DOHH2 (cell line): ENCODE results near the gene ADGRG7.

Experiments used
- H3F3A ChIP-seq: fragments of 200-600 bp; sonication (generic), shearing (Covaris generic); 2 replicates; pipeline ENCODE4 v1.6.0; 2016; ENCODE audit warnings: antibody characterized with exemption, mild to moderate bottlenecking; ENCODE audit not compliant: control insufficient read depth, insufficient read depth
- H3K27ac ChIP-seq: fragments of 200-600 bp; sonication (generic); 2 replicates; pipeline ENCODE4 v1.5.1; 2014; ENCODE audit warnings: low read depth, mild to moderate bottlenecking, low read length, moderate library complexity
- H3K27me3 ChIP-seq: fragments of 200-600 bp; sonication (generic); 2 replicates; pipeline ENCODE4 v1.6.1; 2014; ENCODE audit warnings: mild to moderate bottlenecking, low read length, mixed read lengths; ENCODE audit not compliant: control insufficient read depth
- H3K36me3 ChIP-seq: fragments of 200-600 bp; sonication (generic); 2 replicates; pipeline ENCODE4 v1.6.1; 2014; ENCODE audit warnings: mild to moderate bottlenecking, low read length, moderate library complexity, mixed read lengths; ENCODE audit not compliant: control insufficient read depth
- H3K4me1 ChIP-seq: fragments of 200-600 bp; sonication (generic); 2 replicates; pipeline ENCODE4 v1.6.1; 2014; ENCODE audit warnings: mild to moderate bottlenecking, low read length, mixed read lengths; ENCODE audit not compliant: control insufficient read depth
- H3K4me2 ChIP-seq: fragments of 200-600 bp; sonication (generic); 2 replicates; pipeline ENCODE4 v1.6.0; 2014; ENCODE audit warnings: mild to moderate bottlenecking, low read length, moderate library complexity
- H3K4me3 ChIP-seq: fragments of 200-600 bp; sonication (generic); 2 replicates; pipeline ENCODE4 v1.5.1; 2014; ENCODE audit warnings: mild to moderate bottlenecking, low read length, mixed read lengths
- H3K79me2 ChIP-seq: fragments of 200-600 bp; sonication (generic); 2 replicates; pipeline ENCODE4 v1.6.1; 2014; ENCODE audit warnings: mild to moderate bottlenecking, low read length, mixed read lengths; ENCODE audit not compliant: control insufficient read depth
- H3K9me2 ChIP-seq: fragments of 200-600 bp; sonication (generic); replicated peaks from 2 replicates; pipeline ENCODE4 v1.6.1; 2014; ENCODE audit warnings: mild to moderate bottlenecking, low read length, mixed read lengths; ENCODE audit not compliant: control insufficient read depth
- H3K9me3 ChIP-seq: fragments of 200-600 bp; sonication (generic); 2 replicates; pipeline ENCODE4 v1.6.1; 2014; ENCODE audit warnings: antibody characterized with exemption, low read length, mixed read lengths; ENCODE audit not compliant: control insufficient read depth, insufficient read depth
- H4K20me1 ChIP-seq: fragments of 200-600 bp; sonication (generic); 2 replicates; pipeline ENCODE4 v1.6.0; 2014; ENCODE audit warnings: low read depth, mild to moderate bottlenecking, antibody characterized with exemption, low read length, moderate library complexity; ENCODE audit not compliant: control insufficient read depth, insufficient read depth
- EZH2phosphoT487 ChIP-seq: fragments of 200-600 bp; sonication (generic); IDR thresholded peaks from 2 replicates; pipeline ENCODE4 v1.6.1; 2017; ENCODE audit warnings: borderline replicate concordance, mild to moderate bottlenecking, antibody characterized with exemption, low read length, moderate library complexity, mixed read lengths
- TF ChIP-seq, protein P1 (sequence below): fragments of 200-600 bp; sonication (generic); IDR thresholded peaks from one replicate; pipeline ENCODE4 v1.5.1; 2014; ENCODE audit warnings: antibody characterized with exemption, mild to moderate bottlenecking, low read depth, low read length; ENCODE audit not compliant: poor library complexity, severe bottlenecking

ADGRG7 gene

DNA sequence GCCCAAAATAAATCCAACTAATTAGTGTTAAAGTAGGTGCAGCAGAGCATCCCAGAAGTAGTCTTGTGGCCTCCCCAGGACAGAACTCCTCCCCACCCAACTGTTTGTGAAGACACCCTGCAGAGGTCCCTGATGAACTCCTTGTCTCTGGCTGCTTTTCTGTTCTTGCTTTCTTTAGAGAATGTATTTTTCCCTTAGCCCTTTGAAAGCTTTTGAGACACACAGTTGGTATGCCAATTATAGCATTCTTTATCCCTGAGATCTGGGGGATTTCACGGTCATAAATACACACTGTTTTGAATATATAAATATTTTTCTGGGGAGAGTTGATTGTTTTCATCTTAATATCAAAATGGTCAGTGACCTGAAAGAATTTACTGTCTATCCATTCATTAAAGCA is 109.7 kb downstream of the ADGRG7 start:
- no peaks in the 10 kb centered on the region for H3K4me1 ChIP-seq
- TF ChIP-seq, protein P1, sequence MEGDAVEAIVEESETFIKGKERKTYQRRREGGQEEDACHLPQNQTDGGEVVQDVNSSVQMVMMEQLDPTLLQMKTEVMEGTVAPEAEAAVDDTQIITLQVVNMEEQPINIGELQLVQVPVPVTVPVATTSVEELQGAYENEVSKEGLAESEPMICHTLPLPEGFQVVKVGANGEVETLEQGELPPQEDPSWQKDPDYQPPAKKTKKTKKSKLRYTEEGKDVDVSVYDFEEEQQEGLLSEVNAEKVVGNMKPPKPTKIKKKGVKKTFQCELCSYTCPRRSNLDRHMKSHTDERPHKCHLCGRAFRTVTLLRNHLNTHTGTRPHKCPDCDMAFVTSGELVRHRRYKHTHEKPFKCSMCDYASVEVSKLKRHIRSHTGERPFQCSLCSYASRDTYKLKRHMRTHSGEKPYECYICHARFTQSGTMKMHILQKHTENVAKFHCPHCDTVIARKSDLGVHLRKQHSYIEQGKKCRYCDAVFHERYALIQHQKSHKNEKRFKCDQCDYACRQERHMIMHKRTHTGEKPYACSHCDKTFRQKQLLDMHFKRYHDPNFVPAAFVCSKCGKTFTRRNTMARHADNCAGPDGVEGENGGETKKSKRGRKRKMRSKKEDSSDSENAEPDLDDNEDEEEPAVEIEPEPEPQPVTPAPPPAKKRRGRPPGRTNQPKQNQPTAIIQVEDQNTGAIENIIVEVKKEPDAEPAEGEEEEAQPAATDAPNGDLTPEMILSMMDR, result no peak
- TF ChIP-seq EZH2phosphoT487, result no peak
- H3K36me3 ChIP-seq, result peaks cover 89% of the 10 kb centered on the region
- peaks cover 56% of the 10 kb centered on the region for H3K79me2 ChIP-seq
- H3K4me2 ChIP-seq, result no peak overlapping the region
- H3F3A ChIP-seq, result no peaks in the 10 kb centered on the region
- no peaks in the 10 kb centered on the region for H3K9me2 ChIP-seq
- H3K27ac ChIP-seq, result no peak overlapping the region
- 0 out of 2 replicates have a peak, but pooled peaks cover 4% of the 10 kb centered on the region for H4K20me1 ChIP-seq
- no peak overlapping the region for H3K4me3 ChIP-seq
- no peaks in the 10 kb centered on the region for H3K9me3 ChIP-seq
- H3K27me3 ChIP-seq, result no peaks in the 10 kb centered on the region

DNA sequence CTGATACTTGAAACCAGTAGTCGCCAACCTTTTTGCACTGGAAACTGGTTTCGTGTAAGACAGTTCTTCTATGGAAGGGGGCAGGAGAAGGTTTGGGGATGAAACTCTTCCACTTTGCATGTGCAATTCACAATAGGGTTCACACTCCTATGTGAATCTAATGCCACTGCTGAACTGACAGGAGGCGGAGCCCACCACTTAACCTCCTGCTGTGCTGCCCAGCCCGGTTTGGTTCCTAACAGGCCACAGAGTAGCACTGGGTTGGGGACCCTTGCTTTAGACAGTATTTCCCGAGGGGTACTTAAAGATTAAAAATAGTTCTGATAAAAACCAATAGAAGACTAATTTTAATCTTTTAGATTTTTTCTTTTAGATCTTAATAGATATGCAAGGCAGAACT is 111.0 kb downstream of the ADGRG7 start:
- H3K9me3 ChIP-seq, result no peaks in the 10 kb centered on the region
- no peaks in the 10 kb centered on the region for H3K4me1 ChIP-seq
- H3K4me3 ChIP-seq, result no peak overlapping the region
- H4K20me1 ChIP-seq, result no peaks in the 10 kb centered on the region
- H3K4me2 ChIP-seq, result no peak overlapping the region
- no peaks in the 10 kb centered on the region for H3F3A ChIP-seq
- H3K79me2 ChIP-seq, result peaks cover 44% of the 10 kb centered on the region
- no peak overlapping the region for H3K27ac ChIP-seq
- H3K27me3 ChIP-seq, result no peaks in the 10 kb centered on the region
- no peaks in the 10 kb centered on the region for H3K9me2 ChIP-seq
- peaks cover 76% of the 10 kb centered on the region for H3K36me3 ChIP-seq
- TF ChIP-seq, protein P1, result no peak
- TF ChIP-seq EZH2phosphoT487, result no peak

DNA sequence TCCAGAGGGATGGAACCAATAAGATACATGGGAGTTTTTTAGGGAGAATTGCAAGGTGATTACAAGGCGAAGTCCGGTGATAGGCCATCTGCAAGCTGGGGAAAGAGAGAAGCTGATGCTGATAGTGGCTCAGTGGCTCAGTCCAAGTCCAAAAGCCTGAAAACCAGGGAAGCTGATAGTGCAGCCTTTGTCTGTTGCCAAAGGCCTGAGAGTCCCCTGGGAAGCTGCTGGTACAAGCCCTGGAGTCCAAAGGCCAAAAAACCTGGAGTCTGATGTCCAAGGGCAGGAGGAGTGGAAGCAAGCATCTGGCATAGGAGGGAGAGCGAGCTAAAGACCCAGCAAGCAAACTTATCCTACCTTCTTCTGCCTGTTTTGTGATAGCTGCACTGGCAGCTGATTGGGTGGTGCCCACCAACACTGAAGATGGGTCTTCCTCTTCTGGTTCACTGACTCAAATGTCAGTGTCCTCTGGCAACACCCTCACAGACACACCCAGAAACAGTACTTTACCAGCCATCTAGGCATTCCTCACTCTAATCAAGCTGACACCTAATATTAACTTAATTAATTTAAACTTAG is 116.6 kb downstream of the ADGRG7 start:
- no peaks in the 10 kb centered on the region for H3K27me3 ChIP-seq
- no peaks in the 10 kb centered on the region for H3K4me1 ChIP-seq
- H3K79me2 ChIP-seq, result peaks cover 6% of the 10 kb centered on the region; the same call in 1 of the 2 replicates
- H3K4me3 ChIP-seq, result no peak overlapping the region
- TF ChIP-seq, protein P1, result no peak
- no peak for TF ChIP-seq EZH2phosphoT487
- peaks cover 69% of the 10 kb centered on the region for H3K36me3 ChIP-seq
- H3K27ac ChIP-seq, result no peak overlapping the region
- H3K9me2 ChIP-seq, result no peaks in the 10 kb centered on the region
- no peaks in the 10 kb centered on the region for H3F3A ChIP-seq
- no peak overlapping the region for H3K4me2 ChIP-seq
- no peaks in the 10 kb centered on the region for H4K20me1 ChIP-seq
- H3K9me3 ChIP-seq, result no peaks in the 10 kb centered on the region
